SK-N-SH treated with all-trans-retinoic acid at 6 μM for 48 hours (cell line): ENCODE results near the gene OVCH2.

Experiments
- PPARA ChIP-seq: fragments of 250-450 bp; sonication (Bioruptor Pico); IDR thresholded peaks from 2 replicates; pipeline ENCODE4 v1.5.0; 2020; ENCODE audit warnings: mild to moderate bottlenecking, borderline replicate concordance
- RARB ChIP-seq: fragments of 250-450 bp; sonication (Bioruptor Pico); IDR thresholded peaks from 2 replicates; pipeline ENCODE4 v1.8.0; 2021; ENCODE audit warnings: mild to moderate bottlenecking, moderate library complexity
- ZFP30 ChIP-seq: fragments of 450-650 bp; formaldehyde crosslinking; IDR thresholded peaks from 2 replicates; pipeline ENCODE4 v1.5.0; 2022; ENCODE audit warnings: mild to moderate bottlenecking, moderate library complexity
- ZNF70 ChIP-seq: fragments of 450-650 bp; formaldehyde crosslinking; IDR thresholded peaks from 2 replicates; pipeline ENCODE4 v1.5.0; 2020; ENCODE audit warnings: mild to moderate bottlenecking, moderate library complexity
- TF ChIP-seq, protein P1 (sequence below): fragments of 250-450 bp; sonication (Bioruptor Pico); IDR thresholded peaks from 2 replicates; pipeline ENCODE4 v1.5.1; 2020; ENCODE audit warnings: low read depth, mild to moderate bottlenecking, moderate library complexity
- TF ChIP-seq, protein P2 (sequence below): fragments of 250-450 bp; sonication (Bioruptor Pico); IDR thresholded peaks from 2 replicates; pipeline ENCODE4 v1.8.0; 2020; ENCODE audit warnings: mild to moderate bottlenecking, moderate library complexity, borderline replicate concordance
- TF ChIP-seq, protein P3 (sequence below): fragments of 250-450 bp; sonication (Bioruptor Pico); IDR thresholded peaks from 2 replicates; pipeline ENCODE4 v1.5.0; 2020; ENCODE audit warnings: mild to moderate bottlenecking, moderate library complexity
- TF ChIP-seq, protein P4 (sequence below): fragments of 250-450 bp; sonication (Bioruptor Pico); IDR thresholded peaks from 2 replicates; pipeline ENCODE4 v1.8.0; 2021; ENCODE audit warnings: low read depth, mild to moderate bottlenecking, moderate library complexity, borderline replicate concordance

DNA sequence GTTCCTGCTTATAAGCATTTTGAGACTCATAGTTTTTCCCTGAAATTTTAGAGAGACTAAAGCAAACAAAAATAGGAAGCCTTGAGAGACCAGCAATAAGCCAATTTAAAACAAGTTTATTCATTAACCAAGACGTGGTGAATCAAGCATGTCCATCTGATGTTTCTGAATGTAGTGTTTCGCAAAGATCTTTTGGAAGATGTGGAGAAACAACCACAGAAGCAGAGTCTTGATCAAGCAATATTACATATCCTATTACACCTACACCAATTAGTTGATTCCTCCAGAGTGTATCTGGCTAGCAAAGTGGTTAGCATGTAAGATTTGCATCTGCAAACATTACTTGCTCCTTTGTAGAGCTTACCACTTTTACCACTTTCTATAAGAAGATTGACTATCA, at the start of gene OVCH2:
- TF ChIP-seq PPARA (CRISPR knock-in tag) (no peak), ZFP30 (CRISPR knock-in tag) (no peak), ZNF70 (CRISPR knock-in tag) (no peak), RARB (CRISPR knock-in tag) (no peak)
- TF ChIP-seq, protein P1, sequence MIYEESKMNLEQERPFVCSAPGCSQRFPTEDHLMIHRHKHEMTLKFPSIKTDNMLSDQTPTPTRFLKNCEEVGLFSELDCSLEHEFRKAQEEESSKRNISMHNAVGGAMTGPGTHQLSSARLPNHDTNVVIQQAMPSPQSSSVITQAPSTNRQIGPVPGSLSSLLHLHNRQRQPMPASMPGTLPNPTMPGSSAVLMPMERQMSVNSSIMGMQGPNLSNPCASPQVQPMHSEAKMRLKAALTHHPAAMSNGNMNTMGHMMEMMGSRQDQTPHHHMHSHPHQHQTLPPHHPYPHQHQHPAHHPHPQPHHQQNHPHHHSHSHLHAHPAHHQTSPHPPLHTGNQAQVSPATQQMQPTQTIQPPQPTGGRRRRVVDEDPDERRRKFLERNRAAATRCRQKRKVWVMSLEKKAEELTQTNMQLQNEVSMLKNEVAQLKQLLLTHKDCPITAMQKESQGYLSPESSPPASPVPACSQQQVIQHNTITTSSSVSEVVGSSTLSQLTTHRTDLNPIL (CRISPR knock-in tag), result no peak
- TF ChIP-seq, protein P2, sequence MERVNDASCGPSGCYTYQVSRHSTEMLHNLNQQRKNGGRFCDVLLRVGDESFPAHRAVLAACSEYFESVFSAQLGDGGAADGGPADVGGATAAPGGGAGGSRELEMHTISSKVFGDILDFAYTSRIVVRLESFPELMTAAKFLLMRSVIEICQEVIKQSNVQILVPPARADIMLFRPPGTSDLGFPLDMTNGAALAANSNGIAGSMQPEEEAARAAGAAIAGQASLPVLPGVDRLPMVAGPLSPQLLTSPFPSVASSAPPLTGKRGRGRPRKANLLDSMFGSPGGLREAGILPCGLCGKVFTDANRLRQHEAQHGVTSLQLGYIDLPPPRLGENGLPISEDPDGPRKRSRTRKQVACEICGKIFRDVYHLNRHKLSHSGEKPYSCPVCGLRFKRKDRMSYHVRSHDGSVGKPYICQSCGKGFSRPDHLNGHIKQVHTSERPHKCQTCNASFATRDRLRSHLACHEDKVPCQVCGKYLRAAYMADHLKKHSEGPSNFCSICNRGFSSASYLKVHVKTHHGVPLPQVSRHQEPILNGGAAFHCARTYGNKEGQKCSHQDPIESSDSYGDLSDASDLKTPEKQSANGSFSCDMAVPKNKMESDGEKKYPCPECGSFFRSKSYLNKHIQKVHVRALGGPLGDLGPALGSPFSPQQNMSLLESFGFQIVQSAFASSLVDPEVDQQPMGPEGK (CRISPR knock-in tag), result no peak
- TF ChIP-seq, protein P3, sequence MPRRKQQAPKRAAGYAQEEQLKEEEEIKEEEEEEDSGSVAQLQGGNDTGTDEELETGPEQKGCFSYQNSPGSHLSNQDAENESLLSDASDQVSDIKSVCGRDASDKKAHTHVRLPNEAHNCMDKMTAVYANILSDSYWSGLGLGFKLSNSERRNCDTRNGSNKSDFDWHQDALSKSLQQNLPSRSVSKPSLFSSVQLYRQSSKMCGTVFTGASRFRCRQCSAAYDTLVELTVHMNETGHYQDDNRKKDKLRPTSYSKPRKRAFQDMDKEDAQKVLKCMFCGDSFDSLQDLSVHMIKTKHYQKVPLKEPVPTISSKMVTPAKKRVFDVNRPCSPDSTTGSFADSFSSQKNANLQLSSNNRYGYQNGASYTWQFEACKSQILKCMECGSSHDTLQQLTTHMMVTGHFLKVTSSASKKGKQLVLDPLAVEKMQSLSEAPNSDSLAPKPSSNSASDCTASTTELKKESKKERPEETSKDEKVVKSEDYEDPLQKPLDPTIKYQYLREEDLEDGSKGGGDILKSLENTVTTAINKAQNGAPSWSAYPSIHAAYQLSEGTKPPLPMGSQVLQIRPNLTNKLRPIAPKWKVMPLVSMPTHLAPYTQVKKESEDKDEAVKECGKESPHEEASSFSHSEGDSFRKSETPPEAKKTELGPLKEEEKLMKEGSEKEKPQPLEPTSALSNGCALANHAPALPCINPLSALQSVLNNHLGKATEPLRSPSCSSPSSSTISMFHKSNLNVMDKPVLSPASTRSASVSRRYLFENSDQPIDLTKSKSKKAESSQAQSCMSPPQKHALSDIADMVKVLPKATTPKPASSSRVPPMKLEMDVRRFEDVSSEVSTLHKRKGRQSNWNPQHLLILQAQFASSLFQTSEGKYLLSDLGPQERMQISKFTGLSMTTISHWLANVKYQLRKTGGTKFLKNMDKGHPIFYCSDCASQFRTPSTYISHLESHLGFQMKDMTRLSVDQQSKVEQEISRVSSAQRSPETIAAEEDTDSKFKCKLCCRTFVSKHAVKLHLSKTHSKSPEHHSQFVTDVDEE, result no peak
- TF ChIP-seq, protein P4, sequence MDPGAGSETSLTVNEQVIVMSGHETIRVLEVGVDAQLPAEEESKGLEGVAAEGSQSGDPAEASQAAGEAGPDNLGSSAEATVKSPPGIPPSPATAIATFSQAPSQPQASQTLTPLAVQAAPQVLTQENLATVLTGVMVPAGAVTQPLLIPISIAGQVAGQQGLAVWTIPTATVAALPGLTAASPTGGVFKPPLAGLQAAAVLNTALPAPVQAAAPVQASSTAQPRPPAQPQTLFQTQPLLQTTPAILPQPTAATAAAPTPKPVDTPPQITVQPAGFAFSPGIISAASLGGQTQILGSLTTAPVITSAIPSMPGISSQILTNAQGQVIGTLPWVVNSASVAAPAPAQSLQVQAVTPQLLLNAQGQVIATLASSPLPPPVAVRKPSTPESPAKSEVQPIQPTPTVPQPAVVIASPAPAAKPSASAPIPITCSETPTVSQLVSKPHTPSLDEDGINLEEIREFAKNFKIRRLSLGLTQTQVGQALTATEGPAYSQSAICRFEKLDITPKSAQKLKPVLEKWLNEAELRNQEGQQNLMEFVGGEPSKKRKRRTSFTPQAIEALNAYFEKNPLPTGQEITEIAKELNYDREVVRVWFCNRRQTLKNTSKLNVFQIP, result no peak
